Measurements from ENCODE around the gene CDH13.

The CDH13 gene

DNA sequence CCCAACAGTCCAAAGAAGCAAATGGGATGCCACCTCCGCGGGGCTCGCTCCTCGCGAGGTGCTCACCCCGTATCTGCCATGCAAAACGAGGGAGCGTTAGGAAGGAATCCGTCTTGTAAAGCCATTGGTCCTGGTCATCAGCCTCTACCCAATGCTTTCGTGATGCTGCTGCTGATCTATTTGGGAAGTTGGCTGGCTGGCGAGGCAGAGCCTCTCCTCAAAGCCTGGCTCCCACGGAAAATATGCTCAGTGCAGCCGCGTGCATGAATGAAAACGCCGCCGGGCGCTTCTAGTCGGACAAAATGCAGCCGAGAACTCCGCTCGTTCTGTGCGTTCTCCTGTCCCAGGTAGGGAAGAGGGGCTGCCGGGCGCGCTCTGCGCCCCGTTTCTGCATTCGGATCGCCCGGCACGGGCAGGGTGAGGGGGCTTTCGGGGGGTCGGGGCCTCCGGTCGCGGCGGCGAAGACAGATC, at the start of gene CDH13:
Gene CDH13 (plus strand): TSS at position 179 of the 471 bp plus-strand sequence.
- DNase-seq (ENCODE audit: low read depth in 2 of 2) = no peak

DNA sequence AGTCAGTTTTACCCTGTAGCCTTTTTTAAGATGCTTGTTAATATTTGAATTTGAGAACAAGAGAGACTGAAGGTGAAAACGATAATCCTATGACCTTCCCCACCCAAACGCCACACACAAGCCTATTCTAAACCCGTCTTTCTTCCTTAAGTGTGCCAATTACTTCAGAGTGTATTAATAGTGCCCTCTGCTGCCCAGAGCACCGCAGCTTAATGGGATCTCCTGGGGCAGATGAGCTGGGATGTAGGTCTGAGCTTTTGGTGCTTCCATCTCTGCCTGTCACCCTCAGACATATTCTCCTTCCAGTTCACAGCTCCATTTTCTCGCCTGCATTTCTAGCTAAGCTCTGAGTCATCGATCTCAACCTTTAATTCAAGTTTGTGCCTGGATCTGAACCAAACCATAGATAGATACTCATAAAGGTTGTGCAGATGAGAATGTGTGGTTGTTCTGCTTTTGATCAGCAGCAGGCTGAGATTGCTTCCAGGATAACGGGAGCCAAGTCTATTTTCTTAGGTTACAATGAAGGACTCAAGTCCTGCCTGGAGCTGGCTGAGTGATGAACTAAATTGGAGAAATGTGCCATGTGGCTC, 46.4 kb upstream of the CDH13 start:
- DNase-seq (ENCODE audit: low read depth in 2 of 2) = no peak

DNA sequence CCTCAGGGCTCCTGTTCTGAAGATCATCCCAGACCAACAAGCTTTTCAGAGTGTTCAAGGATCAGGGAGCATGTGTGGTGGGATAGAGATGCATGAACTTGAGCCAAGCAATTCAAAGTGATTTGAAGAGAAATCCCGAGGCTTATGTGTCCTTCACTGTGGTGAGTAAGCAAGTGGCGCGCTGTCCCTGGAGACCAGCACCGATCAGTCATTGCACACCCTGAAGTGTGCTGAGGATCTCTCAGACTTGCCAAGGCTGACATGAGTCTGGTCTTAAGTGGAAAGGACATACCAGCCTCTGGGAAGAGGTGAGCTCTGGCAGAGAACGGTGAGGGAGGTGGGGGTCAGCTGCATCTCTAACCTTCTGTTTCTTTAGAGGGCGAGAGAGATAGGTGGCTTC, 43.8 kb upstream of the CDH13 start:
- DNase-seq (ENCODE audit: low read depth in 2 of 2) = no peak

- no peak for DNase-seq (ENCODE audit: low read depth in 2 of 2)
Measured at GRCh38 chr16:82583422-82583821, 43.3 kb upstream of the CDH13 start.

- no peak for DNase-seq (ENCODE audit: low read depth in 2 of 2)
Measured at GRCh38 chr16:82584553-82585152, 42.1 kb upstream of the CDH13 start.

- DNase-seq (ENCODE audit: low read depth in 2 of 2) = no peak
Measured at GRCh38 chr16:82585675-82586074, 41.1 kb upstream of the CDH13 start.

DNA sequence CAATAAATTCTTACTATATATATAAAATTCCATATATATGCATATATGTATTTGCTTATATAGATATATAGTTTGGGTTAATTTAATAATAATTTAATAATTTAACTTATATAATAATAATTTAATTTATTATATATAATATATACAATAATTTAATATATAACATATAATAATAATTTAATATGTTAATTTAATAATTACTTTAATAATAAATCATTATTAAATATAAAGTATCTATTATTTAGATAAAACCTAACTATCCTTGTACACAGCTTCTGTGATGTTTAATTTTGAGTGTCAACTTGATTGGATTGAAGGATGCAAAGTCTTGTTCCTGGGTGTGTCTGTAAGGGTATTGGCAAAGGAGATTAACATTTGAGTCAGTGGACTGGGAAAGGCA, 40.6 kb upstream of the CDH13 start:
- no peak for DNase-seq (ENCODE audit: low read depth in 2 of 2)

DNA sequence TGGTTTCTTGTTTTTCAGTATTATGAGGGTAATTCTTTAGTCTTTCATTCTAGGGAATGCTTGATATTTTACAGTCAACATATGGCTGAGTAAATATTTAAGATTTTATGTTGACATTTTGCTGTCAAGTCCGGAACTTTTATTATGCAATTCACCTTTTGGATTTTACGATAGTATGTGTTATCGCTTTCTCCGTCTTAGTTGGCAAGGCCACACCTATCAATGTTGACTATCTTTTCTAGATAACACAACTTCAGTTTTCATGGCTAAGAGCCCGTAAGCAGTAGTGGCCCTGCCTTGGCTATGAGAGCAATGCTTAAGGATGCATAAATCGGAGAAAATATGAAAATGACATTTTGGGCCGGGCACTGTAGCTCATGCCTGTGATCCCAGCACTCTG, 39.5 kb upstream of the CDH13 start:
- no peak for DNase-seq (ENCODE audit: low read depth in 2 of 2)

DNA sequence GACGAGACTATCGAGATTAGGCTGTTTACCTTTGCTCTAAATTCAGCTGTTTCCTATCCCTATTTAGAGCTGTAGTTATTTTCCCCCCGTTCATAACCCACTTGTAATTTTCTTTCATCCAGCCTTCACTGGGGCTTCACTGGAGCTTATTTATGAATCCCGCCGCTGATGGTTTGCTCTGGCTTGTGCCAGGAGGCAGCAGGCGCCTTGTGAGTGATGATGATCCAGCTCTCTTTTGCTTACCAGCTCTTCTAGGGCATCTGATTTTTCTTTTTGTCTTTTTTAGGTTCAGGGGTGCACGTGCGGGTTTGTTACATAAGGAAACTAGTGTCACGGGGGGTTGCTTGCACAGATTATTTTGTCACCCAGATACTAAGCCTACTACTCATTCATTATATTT, 37.4 kb upstream of the CDH13 start:
- DNase-seq (ENCODE audit: low read depth in 2 of 2) = no peak

GRCh38 chr16:82594114-82594513, 32.7 kb upstream of the CDH13 start:
- no peak for DNase-seq (ENCODE audit: low read depth in 2 of 2)

GRCh38 chr16:82598771-82599170, 28.0 kb upstream of the CDH13 start:
- no peak for DNase-seq (ENCODE audit: low read depth in 2 of 2)

- no peak for DNase-seq (ENCODE audit: low read depth in 2 of 2)
Measured at GRCh38 chr16:82601989-82602640, 24.7 kb upstream of the CDH13 start.

DNA sequence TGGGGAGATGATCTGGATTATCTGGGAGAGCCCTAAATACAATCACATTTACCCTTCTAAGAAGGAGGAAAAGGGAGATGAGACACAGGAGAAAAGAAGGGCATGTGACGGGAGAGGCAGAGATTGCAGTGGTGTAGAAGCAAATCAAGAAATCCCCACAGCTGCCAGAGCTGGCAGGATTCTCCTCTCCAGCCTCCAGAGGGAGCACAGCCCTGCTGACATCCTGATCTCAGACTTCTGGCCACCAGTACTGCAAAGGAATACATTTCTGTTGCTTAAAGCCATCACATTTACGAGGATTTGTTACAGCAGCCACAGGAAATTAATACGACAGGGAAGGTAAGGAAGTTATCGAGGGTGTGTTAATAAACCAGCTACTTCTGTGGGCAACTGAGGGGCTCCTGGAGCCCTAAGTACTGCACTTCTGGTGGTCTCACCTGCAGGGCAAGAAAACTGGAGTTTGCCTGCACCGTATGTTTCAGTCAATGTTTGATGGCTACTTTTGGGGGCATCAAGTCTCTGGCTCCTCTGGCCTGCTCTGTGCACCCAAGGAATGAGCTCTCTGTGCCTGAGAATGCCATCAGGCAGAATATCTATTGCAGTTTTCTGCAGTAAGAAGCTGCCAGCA, 22.9 kb upstream of the CDH13 start:
- no peak for DNase-seq (ENCODE audit: low read depth in 2 of 2)

DNA sequence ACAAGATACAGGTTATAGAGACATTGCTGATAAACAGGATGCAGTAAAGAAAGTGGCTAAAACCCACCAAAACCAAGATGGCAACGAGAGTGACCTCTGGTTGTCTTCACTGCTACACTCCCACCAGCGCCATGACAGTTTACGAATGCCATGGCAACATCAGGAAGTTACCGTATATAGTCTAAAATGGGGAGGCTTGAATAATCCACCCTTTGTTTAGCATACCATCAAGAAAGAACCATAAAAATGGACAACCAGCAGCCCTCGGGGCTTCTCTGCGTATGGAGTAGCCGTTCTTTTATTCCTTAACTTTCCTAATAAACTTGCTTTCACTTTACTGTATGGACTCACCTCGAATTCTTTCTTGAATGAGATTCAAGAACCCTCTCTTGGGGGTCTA, 21.7 kb upstream of the CDH13 start:
- DNase-seq (ENCODE audit: low read depth in 2 of 2) = no peak

- DNase-seq (ENCODE audit: low read depth in 2 of 2) = no peak
Measured at GRCh38 chr16:82605863-82606620, 20.7 kb upstream of the CDH13 start.

- no peak for DNase-seq (ENCODE audit: low read depth in 2 of 2)
Measured at GRCh38 chr16:82609140-82609539, 17.6 kb upstream of the CDH13 start.

DNA sequence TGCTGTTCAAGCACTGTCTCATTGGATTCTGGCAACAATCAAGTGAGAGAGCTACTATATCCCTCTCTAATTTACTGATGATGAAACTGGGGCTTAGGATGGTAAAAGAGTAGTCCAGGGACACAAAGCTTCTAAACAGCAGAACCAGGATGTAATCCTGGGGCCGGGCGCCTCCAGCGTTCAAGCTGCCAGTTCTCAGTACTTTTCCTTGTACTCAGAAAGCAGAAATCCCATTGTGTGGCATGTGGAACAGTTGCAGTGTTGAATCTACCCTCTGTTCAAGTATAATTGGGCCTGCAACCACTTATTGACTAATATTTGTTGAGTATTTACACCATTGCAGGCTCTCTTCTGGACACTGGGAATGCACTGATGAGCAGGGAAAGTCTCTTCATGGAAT, 14.5 kb upstream of the CDH13 start:
- DNase-seq (ENCODE audit: low read depth in 2 of 2) = no peak

DNA sequence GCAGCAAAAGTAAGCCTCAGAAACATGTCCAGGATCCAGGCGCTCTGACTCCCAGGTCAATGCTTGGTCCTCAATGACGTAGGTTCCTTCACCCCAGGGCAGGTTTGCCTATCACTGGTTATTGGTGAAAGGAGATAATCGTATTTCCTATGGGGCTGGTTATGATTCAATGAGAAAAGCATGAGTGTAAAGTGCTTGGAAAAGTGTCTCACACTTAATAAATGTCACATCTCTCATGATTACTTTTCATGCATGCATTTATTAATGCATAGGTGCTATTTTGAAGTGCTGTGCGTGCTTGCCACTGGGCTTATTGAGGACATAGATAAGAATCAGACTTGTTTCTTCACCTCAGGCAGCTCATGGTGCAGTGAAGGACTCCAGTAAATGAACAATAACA, 10.4 kb upstream of the CDH13 start:
- DNase-seq (ENCODE audit: low read depth in 2 of 2) = no peak

DNA sequence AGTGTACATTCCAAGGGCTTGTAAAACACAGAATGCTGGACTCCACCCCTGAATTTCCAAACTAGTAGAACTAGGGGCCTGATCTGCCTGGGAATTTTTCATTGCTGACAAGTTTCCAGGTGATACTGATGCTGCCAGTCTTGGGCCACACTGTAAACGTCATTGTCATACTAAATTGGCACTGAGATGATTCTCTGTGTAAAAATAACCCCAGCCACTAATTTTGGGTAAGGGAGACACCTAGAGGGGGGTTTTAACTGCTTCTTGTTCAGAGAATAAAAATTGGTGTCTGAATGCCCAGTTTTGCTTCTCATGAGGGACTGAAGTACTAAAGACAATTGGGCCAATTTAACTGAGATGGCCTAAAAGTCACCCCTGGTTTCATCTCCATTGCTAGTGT, 5.0 kb upstream of the CDH13 start:
- DNase-seq (ENCODE audit: low read depth in 2 of 2) = no peak

DNA sequence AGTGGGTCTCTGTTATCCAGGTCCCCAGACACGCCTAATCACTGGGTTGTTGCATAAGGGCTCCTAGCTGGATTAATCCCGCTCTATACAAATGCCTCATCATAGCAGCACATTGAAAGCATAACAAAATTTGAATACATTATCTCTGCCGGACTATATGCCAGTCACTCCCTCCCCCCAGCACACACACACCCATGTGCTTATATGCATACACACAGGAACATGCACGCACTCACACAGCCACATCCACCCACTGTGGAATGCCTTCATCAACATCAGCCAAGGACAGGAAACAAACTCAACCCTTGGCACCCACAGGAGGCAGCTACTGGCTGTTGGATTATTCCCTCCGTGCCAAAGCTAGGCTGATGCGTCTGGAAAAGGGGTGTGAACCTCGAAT, 3.5 kb upstream of the CDH13 start:
- DNase-seq (ENCODE audit: low read depth in 2 of 2) = no peak

GRCh38 chr16:82625066-82625968, 1.5 kb upstream of the CDH13 start:
- DNase-seq (ENCODE audit: low read depth in 2 of 2) = no peak
